ENCODE measurements around the gene SNRNP40. TPM values are rescaled to one million over a fixed set of nuclear protein-coding genes. Genes with fewer than 3 reads are reported as not detected.

The SNRNP40 gene
- total RNA-seq, 2 experiments from 2014 or later = 99.9 to 190 TPM

Other genes with a start within 250 kb of the SNRNP40 start
- gene PUM1, start 231.1 kb downstream of the SNRNP40 start, total RNA-seq (2014; rRNA removed; shearing (Covaris generic)) = 52.0 and 68.8 TPM in 2 replicates
- 97.5 and 112 TPM in 2 replicates for gene PUM1, start 231.1 kb downstream of the SNRNP40 start, total RNA-seq (2022)
- not detected in 2 replicates for gene NKAIN1, start 56.9 kb downstream of the SNRNP40 start, total RNA-seq (2014; rRNA removed; shearing (Covaris generic))
- gene NKAIN1, start 56.9 kb downstream of the SNRNP40 start, total RNA-seq (2022) = not detected in 2 replicates
- gene ZCCHC17, start 244 bp upstream of the SNRNP40 start, total RNA-seq (2014; rRNA removed; shearing (Covaris generic)) = 30.1 and 37.4 TPM in 2 replicates
- gene ZCCHC17, start 244 bp upstream of the SNRNP40 start, total RNA-seq (2022) = 33.8 and 34.7 TPM in 2 replicates
- not detected in 2 replicates for gene FABP3, start 76.3 kb upstream of the SNRNP40 start, total RNA-seq (2014; rRNA removed; shearing (Covaris generic))
- gene FABP3, start 76.3 kb upstream of the SNRNP40 start, total RNA-seq (2022) = not detected in 2 replicates
- 0.82 and 3.5 TPM in 2 replicates for gene SERINC2, start 116.4 kb upstream of the SNRNP40 start, total RNA-seq (2014; rRNA removed; shearing (Covaris generic))
- gene SERINC2, start 116.4 kb upstream of the SNRNP40 start, total RNA-seq (2022) = 8.6 and 11.1 TPM in 2 replicates

Measured in OCI-LY7 (cell line).